NCI-H128 (cell line): Measurements from ENCODE around the gene GNLY.

Source experiments
- DNase-seq: peaks from one replicate; lab custom pipeline; 2025; ENCODE audit not compliant: unreplicated experiment; lab: John Stamatoyannopoulos, UW

Gene GNLY

DNA sequence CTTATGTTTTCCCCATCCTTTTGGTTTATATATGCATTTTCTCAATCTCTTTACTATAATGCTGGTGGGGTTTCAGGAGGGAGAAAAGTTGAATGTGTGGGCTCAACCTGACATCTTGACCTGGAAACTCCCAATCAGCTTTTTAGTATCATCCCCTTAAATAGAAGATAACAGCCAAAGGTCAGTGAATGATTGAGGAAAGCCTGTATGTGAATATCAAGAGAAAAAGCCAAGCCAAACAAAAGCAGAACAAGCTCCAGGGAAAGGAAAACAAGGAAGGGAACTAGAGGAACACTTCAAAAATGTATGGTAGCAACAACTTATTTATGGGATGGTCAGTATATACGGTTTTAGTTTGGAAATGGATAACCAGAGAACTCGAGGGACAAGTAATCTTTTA is 31.3 kb downstream of the GNLY start:
- no peak for DNase-seq

DNA sequence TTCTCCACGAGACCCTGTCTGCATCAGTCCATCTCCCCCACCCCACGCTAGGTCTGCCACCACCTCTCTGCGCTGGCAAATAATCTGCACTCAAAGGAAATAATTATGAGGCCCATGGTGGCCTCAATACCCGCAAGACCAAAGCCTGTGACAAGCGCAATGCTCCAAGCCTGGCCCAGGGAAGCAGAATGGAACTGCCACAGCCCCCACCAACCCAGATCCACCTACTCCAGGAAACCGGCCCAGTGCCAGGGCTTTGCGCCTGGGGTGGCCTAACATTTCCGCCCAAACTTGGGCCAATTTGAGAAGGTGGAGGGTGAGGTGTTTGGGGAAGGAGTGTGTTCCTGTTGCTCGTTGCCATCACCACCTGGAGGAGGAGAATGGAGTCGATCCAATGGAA is 33.6 kb downstream of the GNLY start:
- no peak for DNase-seq

DNA sequence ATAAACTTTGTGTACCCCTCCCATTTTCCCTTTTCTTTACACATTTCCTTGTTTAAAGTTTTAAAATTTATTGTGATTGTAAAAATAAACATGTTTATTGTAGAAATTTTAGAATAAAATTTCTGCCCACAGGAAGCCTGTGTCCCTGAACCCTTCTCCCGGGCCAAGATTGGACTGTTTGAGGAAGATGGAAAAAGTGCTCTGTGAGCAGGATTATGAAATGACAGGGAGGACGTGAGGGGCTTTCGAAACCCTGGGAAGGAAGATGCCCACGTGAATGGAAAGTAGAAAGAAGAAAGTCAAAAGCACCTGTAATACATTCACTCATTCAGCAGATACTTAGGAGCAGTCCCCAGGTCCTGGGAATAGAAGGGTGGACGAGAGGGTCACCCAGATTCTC is 34.2 kb downstream of the GNLY start:
- no peak for DNase-seq

DNA sequence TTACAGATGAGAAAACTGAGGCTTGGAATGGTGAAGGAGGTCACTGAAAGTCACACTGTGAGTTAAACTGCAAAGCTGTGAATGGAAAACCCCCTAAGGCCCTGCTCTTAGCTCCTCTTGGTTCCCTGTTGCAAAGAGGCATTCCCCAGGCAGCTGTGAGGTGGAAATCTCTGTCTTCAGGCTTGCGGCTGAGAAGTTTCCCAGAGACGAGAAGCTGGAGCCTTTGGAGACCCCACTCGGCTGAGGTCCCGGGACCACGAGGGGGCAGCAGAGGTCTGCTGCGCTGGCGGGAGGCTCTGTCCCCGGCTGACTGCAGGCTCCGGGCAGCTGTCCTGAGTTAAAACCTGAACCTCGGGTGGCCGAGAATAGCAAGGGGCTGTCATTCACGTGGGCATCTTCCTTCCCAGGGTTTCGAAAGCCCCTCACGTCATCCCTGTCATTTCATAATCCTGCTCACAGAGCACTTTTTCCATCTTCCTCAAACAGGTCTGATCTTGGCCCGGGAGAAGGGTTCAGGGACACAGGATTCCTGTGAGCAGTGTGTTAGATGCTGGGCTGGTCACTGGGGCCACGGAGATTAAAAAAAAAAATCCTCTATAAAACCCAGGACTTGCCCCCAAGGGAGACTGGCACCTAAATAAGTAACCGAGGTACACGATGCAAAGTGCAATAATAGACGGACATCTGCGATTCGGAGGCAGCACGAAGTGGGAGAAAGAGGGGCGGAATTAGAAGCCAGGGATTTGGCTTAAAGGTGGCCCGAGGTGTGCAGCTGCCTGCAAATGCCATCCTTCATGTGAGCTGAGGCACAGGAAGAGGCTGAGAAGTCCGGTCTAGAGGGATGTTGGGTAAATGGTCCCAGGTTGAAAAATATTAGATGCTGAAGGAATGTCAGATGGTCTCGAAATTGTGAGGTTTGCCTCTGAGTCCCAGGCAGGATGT is 35.0 kb downstream of the GNLY start:
- DNase-seq: peak; percentile 48

DNA sequence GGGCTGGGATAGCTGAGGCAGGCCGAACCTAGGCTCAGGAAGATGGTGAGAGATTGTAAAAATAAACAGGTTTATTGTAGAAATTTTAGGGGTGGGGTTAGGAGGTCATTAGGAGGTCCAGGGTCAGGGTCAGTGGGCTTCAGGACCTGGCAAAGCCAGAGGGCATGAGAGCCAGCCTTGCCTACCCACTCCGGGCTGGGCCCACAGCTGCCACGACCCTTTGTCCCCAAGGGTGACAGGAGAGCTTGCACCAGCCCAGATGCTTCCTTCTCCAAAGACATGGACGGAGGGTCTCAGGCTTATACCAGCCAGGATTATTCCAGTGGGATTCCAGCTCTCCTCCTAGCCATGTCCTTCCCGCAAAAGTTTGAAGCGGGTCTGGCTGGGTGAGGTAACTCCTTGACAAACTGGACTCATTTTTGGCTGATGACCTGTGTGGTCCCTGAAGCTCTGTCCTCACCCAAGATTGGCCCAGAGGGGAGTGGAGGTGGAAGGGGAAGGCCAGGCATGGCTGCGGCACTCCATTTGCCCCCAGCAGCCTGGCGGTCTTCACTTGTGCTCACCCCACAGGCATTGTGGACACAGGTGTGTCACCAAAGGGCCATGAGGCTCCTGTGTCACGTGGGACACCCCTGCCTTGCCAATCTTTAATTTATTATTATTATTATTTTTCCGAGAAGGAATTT is 35.8 kb downstream of the GNLY start:
- DNase-seq: no peak

DNA sequence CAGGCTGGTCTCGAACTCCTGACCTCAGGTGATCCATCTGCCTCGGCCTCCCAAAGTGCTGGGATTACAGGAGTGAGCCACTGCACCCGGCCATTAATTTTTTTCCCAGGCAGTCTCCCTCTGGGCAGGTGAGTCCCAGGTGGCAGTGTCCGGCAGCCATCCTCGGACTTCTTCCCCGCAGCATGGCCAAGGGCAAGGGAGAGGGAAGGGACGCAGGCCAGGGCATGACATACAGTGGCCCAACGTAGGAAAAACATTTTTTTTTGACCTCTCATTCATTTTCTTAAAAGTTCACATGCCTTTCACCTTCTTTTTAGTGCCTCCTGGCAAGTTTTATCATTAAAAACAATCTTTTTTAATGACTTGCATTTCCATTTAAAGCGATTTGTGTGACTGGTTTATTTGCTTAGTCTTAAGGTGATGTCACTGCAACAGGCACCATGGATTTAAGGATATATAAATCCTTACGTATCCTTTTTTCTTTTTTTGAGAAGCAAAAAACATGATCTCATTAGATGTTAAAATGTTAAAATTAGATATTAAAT is 36.6 kb downstream of the GNLY start:
- DNase-seq: no peak

DNA sequence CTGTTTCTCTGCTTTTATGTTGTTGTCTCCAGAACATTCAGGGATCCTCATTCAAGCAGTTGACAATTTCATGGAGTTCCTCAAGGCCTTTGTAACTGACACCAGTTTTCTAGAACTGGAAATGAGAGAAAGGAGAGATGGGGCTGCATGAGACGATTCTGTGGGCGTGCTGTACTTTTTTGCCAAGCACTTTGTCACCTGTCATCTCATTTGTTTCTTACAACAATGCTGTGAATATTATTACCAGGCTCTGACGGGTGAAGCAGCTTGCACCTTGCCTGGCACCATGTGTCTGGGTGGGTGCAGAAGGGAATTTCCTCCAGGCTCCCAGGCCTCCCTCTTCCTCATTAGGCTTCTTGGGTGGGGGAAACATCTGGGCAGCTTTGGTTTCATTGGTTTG is 37.4 kb downstream of the GNLY start:
- no peak for DNase-seq

DNA sequence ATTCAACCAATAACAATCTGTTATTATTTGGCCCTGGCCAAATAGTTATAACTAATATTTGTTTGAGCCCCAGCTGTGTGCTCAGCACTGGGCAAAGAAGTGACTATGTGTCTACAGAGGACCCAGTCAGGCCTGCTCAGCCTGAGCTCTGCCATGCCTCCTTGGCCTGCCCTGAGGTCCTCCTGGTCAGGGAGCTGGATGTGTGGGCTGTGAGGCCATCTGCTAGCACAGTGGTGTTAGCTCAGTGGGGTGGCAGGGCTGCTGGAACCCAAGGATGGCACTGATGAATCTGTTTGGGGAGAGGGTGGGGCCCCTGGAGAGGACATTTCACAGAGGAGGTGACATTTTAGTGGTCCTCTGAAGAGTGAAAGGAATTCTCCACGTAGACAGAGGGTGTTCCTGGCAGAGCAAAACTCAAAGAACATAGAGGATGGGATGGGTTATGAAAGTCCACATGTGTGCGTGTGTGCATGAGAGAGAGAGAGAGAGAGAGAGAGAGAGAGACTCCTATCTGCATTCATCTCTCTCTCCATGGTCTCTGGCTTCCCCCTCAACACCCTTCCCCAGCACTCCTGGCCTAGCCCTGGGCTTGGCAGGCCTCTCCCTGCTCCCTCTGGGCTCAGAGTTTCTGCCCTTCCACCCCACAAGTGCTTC is 38.4 kb downstream of the GNLY start:
- DNase-seq: no peak

DNA sequence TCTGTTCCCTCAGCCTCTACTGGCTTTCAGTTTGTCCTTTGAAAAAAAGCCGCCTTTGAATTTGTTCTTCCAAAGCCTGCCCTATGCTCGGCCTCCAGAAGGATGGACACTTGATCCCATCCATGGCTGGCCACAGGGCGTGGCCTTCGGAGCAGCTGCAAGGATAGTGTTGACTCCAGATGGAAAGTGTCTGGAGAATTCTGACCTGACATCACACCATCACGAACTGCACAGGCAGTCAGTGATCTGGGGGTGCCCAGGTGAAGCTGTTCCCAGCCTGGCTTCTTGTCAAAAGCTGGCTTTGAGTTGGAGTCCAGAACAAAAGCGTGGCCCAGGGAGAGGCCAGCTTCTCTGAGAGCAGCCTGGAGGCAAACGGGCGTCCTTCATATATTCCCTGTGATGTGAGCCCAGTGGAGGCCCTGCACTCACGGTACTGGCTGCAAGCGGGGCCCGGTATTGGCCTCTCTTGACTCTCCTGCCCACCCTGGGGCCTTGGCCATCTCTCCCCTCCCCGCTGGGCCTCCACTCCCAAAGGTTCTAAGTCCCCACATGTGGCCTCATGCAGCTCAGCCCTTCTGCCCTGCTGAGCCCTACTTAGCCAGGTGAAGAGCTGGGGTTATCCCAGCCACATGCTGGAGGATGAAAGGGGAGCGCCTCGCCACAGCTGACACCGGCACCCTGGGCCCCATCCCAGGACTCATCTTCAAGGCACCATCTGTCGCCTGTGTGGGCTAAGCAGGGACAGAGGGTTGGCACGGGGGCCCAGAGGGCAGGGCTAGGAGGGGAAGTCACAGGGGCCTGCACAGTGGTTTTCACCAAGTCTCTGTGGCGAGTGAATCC is 39.2 kb downstream of the GNLY start:
- DNase-seq: no peak

DNA sequence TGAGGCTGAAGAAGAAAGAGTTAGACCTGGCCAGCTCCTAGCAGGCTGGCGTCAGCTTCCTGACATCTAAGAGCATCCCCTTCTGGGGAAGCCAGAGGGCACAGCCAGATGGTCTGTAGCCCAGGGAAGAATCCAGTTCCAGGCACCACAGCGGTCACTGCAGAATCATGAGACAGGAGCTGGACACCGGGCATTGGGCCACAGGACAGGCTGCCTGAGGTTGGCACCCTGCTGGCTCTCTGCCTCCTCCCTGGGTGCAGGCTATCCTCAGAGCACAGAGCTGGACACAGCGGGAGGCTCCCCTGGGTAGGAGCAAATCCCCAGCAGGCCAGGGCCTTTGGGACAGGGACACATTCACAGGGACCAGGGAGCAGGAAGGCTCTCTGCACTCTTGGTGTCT is 39.9 kb downstream of the GNLY start:
- DNase-seq: no peak

DNA sequence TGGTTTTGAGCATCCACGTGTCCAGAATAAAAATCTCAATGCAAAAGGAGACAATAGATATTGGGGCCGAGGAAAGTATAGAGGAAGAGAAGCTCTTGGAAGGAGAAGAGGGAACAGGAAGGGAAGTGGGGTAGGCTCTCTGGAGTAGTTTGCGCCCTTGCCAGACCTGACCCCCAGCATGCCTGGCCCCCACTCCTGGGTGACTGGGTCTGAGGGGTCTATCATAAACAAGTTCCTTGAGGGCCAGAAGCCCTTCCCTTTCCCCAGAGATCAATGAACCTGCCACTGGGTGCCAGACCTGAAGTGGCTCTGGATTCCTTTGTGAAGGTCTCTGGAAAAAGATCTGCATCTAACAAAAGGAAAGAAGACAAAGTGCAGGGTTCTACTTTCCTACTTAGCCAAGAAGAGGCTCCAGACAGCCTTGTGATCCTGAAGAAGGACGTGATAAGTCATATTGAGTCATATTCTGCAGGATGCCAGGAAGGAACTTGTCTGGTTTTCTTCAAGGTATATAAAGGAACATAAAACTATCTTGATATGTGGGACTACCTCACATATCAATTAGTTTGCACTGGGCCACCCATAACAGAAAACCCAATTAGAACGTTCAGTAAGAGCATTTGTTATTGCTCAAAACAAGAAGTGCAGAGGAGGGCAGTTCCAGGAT is 40.9 kb downstream of the GNLY start:
- no peak for DNase-seq

DNA sequence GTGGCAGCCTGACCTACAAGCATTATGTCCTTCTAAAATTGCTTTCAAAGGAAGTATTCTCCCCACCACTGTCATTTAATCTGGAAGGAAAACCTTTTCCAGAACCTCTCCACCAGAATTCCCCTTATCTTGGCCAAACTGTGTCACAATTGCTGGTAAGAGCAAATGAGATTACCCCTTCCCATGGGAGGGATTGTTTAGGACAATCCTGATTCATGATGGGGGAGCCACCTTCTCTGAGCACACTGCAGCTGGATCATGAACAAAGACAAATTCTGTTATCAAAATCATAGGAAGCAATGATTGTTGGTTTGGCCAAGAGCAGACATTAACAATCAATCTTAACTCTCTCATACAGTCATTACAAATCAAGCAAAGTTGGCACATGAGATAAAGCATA is 41.5 kb downstream of the GNLY start:
- no peak for DNase-seq

DNA sequence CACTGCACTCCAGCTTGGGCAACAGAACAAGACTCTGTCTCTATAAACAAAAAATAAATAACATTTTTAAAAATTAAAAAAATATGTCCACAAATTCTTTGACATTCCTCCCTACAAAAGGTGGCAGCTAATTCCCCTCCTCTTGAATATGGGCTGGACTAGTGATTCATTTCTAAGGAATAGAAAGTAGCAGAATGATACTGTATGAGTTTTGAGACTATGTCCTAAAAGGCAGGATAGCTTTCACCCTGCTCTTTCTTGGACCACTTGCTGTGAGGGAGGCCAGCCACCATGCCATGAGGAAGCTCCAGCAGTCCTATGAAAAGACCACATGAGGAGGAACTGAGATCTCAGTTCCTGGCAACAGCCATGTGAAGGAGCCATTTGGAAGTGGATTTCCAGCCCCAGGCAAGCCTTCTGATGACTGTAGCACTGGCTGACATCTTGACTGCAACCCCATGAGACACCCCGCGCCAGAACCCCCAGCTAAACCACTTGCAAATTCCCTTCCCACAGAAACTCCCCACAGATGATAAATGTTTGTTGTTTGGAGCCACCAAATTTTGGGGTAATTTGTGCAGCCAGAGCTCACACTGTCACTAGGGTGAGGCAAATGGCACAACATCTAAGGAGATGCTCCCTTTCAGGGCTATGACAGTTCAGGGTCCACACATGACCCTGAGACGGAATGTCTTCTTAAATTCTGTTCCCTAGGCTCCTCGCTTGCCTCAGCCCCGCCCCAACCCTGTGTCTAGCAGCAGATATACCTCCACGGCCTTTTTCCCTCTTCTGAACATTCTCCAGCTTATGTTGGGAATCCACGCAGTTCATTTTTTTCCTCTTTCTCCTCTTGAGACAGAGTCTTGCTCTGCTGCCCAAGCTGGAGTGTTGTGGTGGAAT is 42.5 kb downstream of the GNLY start:
- DNase-seq: no peak

DNA sequence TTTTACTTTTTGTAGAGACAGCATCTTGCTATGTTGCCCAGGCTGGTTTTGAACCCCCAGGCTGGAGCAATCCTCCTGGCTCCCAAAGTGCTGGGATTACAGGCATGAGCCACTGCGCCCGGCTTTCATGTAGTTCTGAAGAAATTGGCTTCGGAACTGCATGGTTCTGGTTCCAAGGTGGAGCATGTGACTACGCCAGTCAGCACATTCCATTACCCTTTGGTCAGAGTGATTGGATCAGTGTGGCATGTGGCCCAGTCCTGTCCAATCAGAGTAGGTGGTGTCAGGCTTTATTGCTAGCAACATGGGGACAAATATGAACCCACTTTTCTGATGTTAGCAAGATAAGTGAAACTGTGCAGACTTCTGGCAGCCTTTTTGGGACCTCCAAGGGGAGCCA is 43.3 kb downstream of the GNLY start:
- no peak for DNase-seq

DNA sequence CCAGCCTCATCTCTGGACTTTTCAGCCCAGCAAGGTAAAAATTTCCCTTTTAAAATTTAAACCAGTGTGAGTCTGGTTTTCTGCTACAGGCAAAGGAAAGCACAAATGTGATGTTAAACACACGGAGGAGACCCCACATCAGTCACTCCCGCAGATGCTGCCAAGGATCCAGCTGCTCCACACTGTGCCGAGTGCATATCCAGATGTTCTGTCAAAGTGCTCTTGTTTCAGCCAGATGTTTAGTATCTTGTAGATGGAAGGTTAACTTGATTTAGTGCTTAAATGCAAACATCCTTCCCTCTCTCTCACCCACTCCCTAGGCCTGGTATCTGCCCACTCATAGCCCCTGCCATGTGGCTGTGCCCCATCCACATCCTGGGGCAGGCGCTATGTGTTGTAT is 43.8 kb downstream of the GNLY start:
- no peak for DNase-seq

DNA sequence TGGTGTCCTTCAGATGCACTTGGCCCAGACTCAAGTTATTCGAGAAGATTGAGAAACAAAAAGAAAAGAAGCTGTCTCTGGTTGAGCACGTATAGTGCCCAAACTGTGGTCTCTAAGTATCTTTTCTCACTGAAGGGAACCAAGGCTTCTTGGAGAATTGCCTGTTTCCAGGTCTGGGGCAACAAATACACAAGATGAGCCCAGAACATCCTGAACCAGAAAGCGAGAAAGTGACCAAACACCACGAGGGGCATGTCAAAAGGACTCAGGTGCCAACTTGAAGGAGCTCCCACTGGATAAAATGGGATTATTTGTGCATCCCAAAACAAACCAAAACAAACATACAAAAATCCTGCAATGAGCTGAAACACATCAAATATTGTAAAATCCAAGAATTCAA is 46.0 kb downstream of the GNLY start:
- DNase-seq: no peak

DNA sequence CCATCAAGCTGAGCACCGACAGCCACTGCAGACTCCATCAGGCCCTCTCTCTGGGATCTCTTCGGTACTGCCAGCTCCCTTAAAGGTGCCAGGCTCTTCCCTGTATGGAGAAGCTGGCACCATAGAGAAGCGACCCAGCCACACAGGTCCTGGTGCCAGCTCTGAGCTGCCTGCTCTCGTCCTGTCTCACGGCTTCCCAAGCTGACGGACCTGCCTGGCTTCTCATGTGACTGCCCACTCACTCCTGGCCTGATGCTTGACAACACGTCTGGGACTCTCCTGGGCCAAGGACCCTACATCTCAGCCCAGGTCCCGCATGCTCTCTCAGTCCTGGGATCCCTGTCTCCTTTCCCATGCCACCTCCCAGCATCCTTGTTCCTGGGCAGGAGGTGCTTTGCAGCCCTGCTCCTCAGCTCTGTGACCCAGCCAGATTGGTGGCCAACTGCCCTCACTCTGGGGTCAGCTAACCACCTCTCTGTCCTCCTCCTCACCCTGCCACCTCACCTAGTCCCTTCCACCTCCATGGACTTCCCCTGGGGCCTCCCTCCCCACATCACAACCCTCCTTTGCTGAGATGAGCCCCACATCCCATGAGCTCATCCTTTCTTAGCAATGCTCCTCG is 47.2 kb downstream of the GNLY start:
- no peak for DNase-seq

DNA sequence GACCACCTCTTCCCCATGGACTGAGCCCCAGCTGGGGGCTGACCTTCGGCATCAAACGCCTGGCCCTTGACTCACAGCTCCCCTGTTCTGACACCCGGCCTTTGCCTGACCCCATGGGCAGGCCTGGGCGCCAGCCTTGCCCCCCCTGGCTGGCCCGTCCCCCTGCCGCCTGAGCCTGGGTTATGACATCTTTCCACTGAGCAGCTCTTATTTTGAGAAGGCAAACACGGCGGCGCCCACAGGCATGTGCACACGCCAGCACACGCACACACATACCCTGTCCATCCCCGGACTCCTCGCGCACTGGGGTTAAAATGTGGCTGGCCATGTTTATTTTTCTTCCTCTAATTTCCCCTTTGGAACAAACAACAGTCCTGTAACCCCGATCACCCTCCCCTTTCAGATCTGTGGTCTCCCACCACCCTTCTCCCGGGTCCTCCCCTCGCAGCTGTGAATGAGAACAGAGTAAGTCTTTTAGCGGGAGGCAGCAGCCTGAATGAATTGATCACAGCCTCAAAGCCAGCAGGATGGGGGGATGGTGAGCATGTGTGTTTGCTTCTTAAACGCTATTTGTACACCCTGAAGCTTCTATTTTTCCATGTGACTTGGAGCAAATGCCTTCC is 47.8 kb downstream of the GNLY start:
- DNase-seq: no peak
